Naive thymus-derived CD8-positive, alpha-beta T cell (primary cell): ENCODE data around the gene PEX12. TPM values are rescaled to one million over a fixed set of nuclear protein-coding genes. Genes with fewer than 3 reads are reported as not detected.
"Not testable (repeated sequence)": the region's sequence is repeated elsewhere in the genome, so short reads cannot be mapped to it uniquely, and the experiment has no call there.

Experiments
- ATAC-seq, 2 donors: fragments of 150-1000 bp; cut with Tn5 transposase in 1 of 2; sonication (Bioruptor Pico), chemical (Tn5 transposase) in 1 of 2; 1 replicate in 1 of 2; 2 replicates in 1 of 2; pipeline ENCODE4 v1.10.0; 2021; ENCODE audit warnings: mild to moderate bottlenecking in 2 of 2, moderate library complexity in 2 of 2
- POLR2A ChIA-PET: fragments of 350-600 bp; sonication (Branson Sonifier 250); formaldehyde crosslinking; loops from one replicate; lab custom pipeline; 2021; ENCODE audit warnings: antibody characterized with exemption; lab: Charles Lee
- DNase-seq, 10 donors: peaks; one replicate each; pipeline versions ENCODE4 v3.0.0 to v3.0.0-alpha.2; 2020 to 2022
- H3K27ac Mint-ChIP-seq, 10 donors: one replicate each; pipeline ENCODE4 v1.8.0; 2020 to 2022; ENCODE audit warnings: mild to moderate bottlenecking in 10 of 10, mixed read lengths in 10 of 10, moderate library complexity in 4 of 10, inconsistent platforms in 1 of 10
- H3K27me3 Mint-ChIP-seq, 5 donors: one replicate each; pipeline ENCODE4 v1.8.0; 2021 to 2022; ENCODE audit warnings: mixed read lengths in 5 of 5
- H3K36me3 Mint-ChIP-seq, 3 donors: one replicate each; pipeline ENCODE4 v1.8.0; 2020 to 2022; ENCODE audit warnings: mixed read lengths in 3 of 3, mild to moderate bottlenecking in 2 of 3, inconsistent platforms in 1 of 3
- H3K4me1 Mint-ChIP-seq, 4 donors: one replicate each; pipeline ENCODE4 v1.8.0; 2021 to 2022; ENCODE audit warnings: mixed read lengths in 4 of 4
- H3K4me3 Mint-ChIP-seq, 10 donors: one replicate each; pipeline ENCODE4 v1.8.0; 2020 to 2022; ENCODE audit warnings: mild to moderate bottlenecking in 10 of 10, mixed read lengths in 10 of 10, moderate library complexity in 6 of 10, inconsistent platforms in 1 of 10
- H3K9me3 Mint-ChIP-seq, 9 donors: one replicate each; pipeline ENCODE4 v1.8.0; 2020 to 2022; ENCODE audit warnings: mixed read lengths in 9 of 9, mild to moderate bottlenecking in 3 of 9, inconsistent platforms in 1 of 9, moderate library complexity in 1 of 9
- polyA plus RNA-seq, 3 donors: library from polyadenylated mRNA; unstranded; fragments of 300-500 nt; fragmentation: Illumina TruSeq; gene quantifications; one replicate each; pipeline ENCODE4 v1.2.3, GENCODE V29; 2021
- total RNA-seq, 8 experiments: library from RNA in 2 of 8; stranded (reverse) in 2 of 8; gene quantifications; one replicate each; pipeline ENCODE4 v1.2.3 and lab custom pipeline; 2021 to 2026

Gene PEX12
- total and polyA plus RNA-seq, 5 experiments from 2014 or later, result 1.7 to 6.8 (median 2.5) TPM

GRCh38 chr17:35569405-35569804 is 9.0 kb downstream of the PEX12 start:
- H3K27me3 Mint-ChIP-seq, result no peaks in the 10 kb centered on the region
- H3K36me3 Mint-ChIP-seq, result peaks cover 0 to 12% (median 0%) of the 10 kb centered on the region in 3 donors
- POLR2A ChIA-PET, result interaction anchor here (0.9 to 6.9 kb wide), 2 partner anchors 8 to 17 kb away, joined by 3 to 68 read pairs; partner anchors contain the start of gene PEX12
- H3K4me3 Mint-ChIP-seq, result peak overlapping the region; percentile 16 to 99 (median 70)
- peak overlapping the region in 7 of 10 donors; percentile 4 to 79 (median 61) for H3K27ac Mint-ChIP-seq
- peaks cover 19 to 39% (median 37%) of the 10 kb centered on the region in 4 donors for H3K4me1 Mint-ChIP-seq
- DNase-seq (no peak), ATAC-seq (no peak)
- H3K9me3 Mint-ChIP-seq, result no peaks in the 10 kb centered on the region

- peaks cover 0 to 5% (median 2%) of the 10 kb centered on the region in 5 donors for H3K27me3 Mint-ChIP-seq
Measured at GRCh38 chr17:35568561-35568960, 9.8 kb downstream of the PEX12 start.

GRCh38 chr17:35566968-35567367 is 11.4 kb downstream of the PEX12 start:
- Mint-ChIP-seq H3K27me3 (peaks cover 0 to 9% (median 2%) of the 10 kb centered on the region in 5 donors), H3K27ac (peak overlapping the region in 9 of 10 donors; percentile 40 to 97 (median 83)), H3K4me3 (peak overlapping the region; percentile 74 to 99 (median 90)), H3K36me3 (peaks cover 0 to under 1% (median 0%) of the 10 kb centered on the region in 3 donors), H3K4me1 (peaks cover 19 to 39% (median 36%) of the 10 kb centered on the region in 4 donors), H3K9me3 (no peaks in the 10 kb centered on the region)
- DNase-seq, result no peak
- POLR2A ChIA-PET, result interaction anchor here (0.6 to 6.9 kb wide), 5 partner anchors 11 to 377 kb away, joined by 3 to 68 read pairs (median 5); partner anchors contain the start of genes AP2B1 and PEX12
- ATAC-seq, result no peak

More at GRCh38 chr17:35568561-35568960, 9.8 kb downstream of the PEX12 start:
- ATAC-seq, result peak; percentile 25 to 29
- DNase-seq, result peak in 3 of 10 donors; percentile 15 to 21 (median 18)
- POLR2A ChIA-PET, result interaction anchor here (2.1 to 6.9 kb wide), 2 partner anchors 9 to 18 kb away, joined by 9 to 68 read pairs; partner anchors contain the start of genes AP2B1 and PEX12
- H3K9me3 Mint-ChIP-seq, result no peaks in the 10 kb centered on the region
- peaks cover 0 to 6% (median 0%) of the 10 kb centered on the region in 3 donors for H3K36me3 Mint-ChIP-seq
- peak overlapping the region; percentile 80 to 99 (median 97) for H3K27ac Mint-ChIP-seq
- peaks cover 19 to 39% (median 37%) of the 10 kb centered on the region in 4 donors for H3K4me1 Mint-ChIP-seq
- H3K4me3 Mint-ChIP-seq, result peak overlapping the region; percentile 82 to 99 (median 94)

- DNase-seq, H3K27me3 Mint-ChIP-seq, POLR2A ChIA-PET, H3K27ac Mint-ChIP-seq, H3K36me3 Mint-ChIP-seq, H3K4me3 Mint-ChIP-seq, H3K9me3 Mint-ChIP-seq, ATAC-seq: not testable (repeated sequence)
- peaks cover 5 to 14% (median 9%) of the 10 kb centered on the region in 4 donors for H3K4me1 Mint-ChIP-seq
Measured at GRCh38 chr17:35563181-35563580, 15.2 kb downstream of the PEX12 start.

GRCh38 chr17:35560703-35561102 is 17.7 kb downstream of the PEX12 start, which contains the start of gene SLFN14:
TSS of gene SLFN14 (minus strand) at chr17:35560819. CDS start at chr17:35558062, 2,757 bp downstream.
- H3K27me3 Mint-ChIP-seq, result peaks cover 2 to 9% (median 7%) of the 10 kb centered on the region in 5 donors
- DNase-seq (no peak), ATAC-seq (no peak)
- no peak within 1 kb of the TSS for H3K4me3 Mint-ChIP-seq
- no peaks in the 10 kb centered on the region for H3K4me1 Mint-ChIP-seq
- POLR2A ChIA-PET, result interaction anchor here (0.5 to 1.2 kb wide), 3 partner anchors 17 to 46 kb away, joined by 3 read pairs; partner anchors contain the start of gene PEX12
- H3K27ac Mint-ChIP-seq, result no peak within 1 kb of the TSS
- no peaks in the 10 kb centered on the region for H3K36me3 Mint-ChIP-seq
- no peaks in the 10 kb centered on the region for H3K9me3 Mint-ChIP-seq

- Mint-ChIP-seq H3K27ac (no peak overlapping the region), H3K36me3 (no peaks in the 10 kb centered on the region), H3K4me1 (no peaks in the 10 kb centered on the region), H3K27me3 (peaks cover 2 to 9% (median 7%) of the 10 kb centered on the region in 5 donors), H3K9me3 (no peaks in the 10 kb centered on the region), H3K4me3 (no peak overlapping the region)
- ATAC-seq (no peak), DNase-seq (no peak)
- POLR2A ChIA-PET, result interaction anchor here (1.2 kb wide), 1 partner anchor 18 kb away, joined by 3 read pairs; the partner anchor contains the start of gene PEX12
Measured at GRCh38 chr17:35559495-35560210, 18.7 kb downstream of the PEX12 start.

GRCh38 chr17:35557353-35557752 is 21.0 kb downstream of the PEX12 start:
- H3K4me3 Mint-ChIP-seq, result no peak overlapping the region
- peaks cover 0 to 2% (median 0%) of the 10 kb centered on the region in 3 donors for H3K36me3 Mint-ChIP-seq
- H3K27ac Mint-ChIP-seq, result no peak overlapping the region
- DNase-seq (no peak), ATAC-seq (no peak)
- no peaks in the 10 kb centered on the region for H3K9me3 Mint-ChIP-seq
- H3K27me3 Mint-ChIP-seq, result peaks cover 0 to 6% (median 3%) of the 10 kb centered on the region in 5 donors
- no peaks in the 10 kb centered on the region for H3K4me1 Mint-ChIP-seq
- POLR2A ChIA-PET, result no interaction called here

GRCh38 chr17:35555691-35556090 is 22.7 kb downstream of the PEX12 start:
- Mint-ChIP-seq H3K27ac (no peak overlapping the region), H3K4me3 (no peak overlapping the region), H3K36me3 (peaks cover 0 to 2% (median 0%) of the 10 kb centered on the region in 3 donors), H3K4me1 (no peaks in the 10 kb centered on the region), H3K9me3 (no peaks in the 10 kb centered on the region), H3K27me3 (peaks cover 0 to 6% (median 0%) of the 10 kb centered on the region in 5 donors)
- POLR2A ChIA-PET, result no interaction called here
- DNase-seq (no peak), ATAC-seq (no peak)

GRCh38 chr17:35554668-35555067 is 23.7 kb downstream of the PEX12 start:
- H3K4me3 Mint-ChIP-seq, result no peak overlapping the region
- peak overlapping the region in 2 of 10 donors; percentile 21 to 34 for H3K27ac Mint-ChIP-seq
- H3K4me1 Mint-ChIP-seq, result no peaks in the 10 kb centered on the region
- POLR2A ChIA-PET, result interaction anchor here (0.7 kb wide), 1 partner anchor 286 kb away, joined by 3 read pairs; no protein-coding TSS in a partner anchor
- no peak for ATAC-seq
- H3K9me3 Mint-ChIP-seq, result no peaks in the 10 kb centered on the region
- DNase-seq, result no peak
- H3K27me3 Mint-ChIP-seq, result peaks cover 0 to 6% (median 0%) of the 10 kb centered on the region in 5 donors
- H3K36me3 Mint-ChIP-seq, result peaks cover 0 to 2% (median 0%) of the 10 kb centered on the region in 3 donors

- H3K27ac Mint-ChIP-seq, result no peak overlapping the region
- peaks cover 0 to 2% (median 0%) of the 10 kb centered on the region in 3 donors for H3K36me3 Mint-ChIP-seq
- H3K4me3 Mint-ChIP-seq, result no peak overlapping the region
- H3K27me3 Mint-ChIP-seq, result no peaks in the 10 kb centered on the region
- no peaks in the 10 kb centered on the region for H3K9me3 Mint-ChIP-seq
- no peak for DNase-seq
- no peak for ATAC-seq
- H3K4me1 Mint-ChIP-seq, result no peaks in the 10 kb centered on the region
- POLR2A ChIA-PET, result interaction anchor here (0.6 to 1.0 kb wide), 3 partner anchors 17 to 356 kb away, joined by 3 to 6 read pairs (median 3); no protein-coding TSS in a partner anchor
Measured at GRCh38 chr17:35553310-35553709, 25.1 kb downstream of the PEX12 start.

GRCh38 chr17:35548978-35549377 is 29.4 kb downstream of the PEX12 start:
- DNase-seq (no peak), ATAC-seq (no peak)
- H3K27ac Mint-ChIP-seq, result no peak overlapping the region
- peaks cover 0 to 3% (median 0%) of the 10 kb centered on the region in 3 donors for H3K36me3 Mint-ChIP-seq
- H3K9me3 Mint-ChIP-seq, result no peaks in the 10 kb centered on the region
- H3K4me3 Mint-ChIP-seq, result no peak overlapping the region
- POLR2A ChIA-PET, result no interaction called here
- no peaks in the 10 kb centered on the region for H3K27me3 Mint-ChIP-seq
- peaks cover 0 to 14% (median 4%) of the 10 kb centered on the region in 4 donors for H3K4me1 Mint-ChIP-seq

- H3K27me3 Mint-ChIP-seq, result no peaks in the 10 kb centered on the region
- POLR2A ChIA-PET, result no interaction called here
- no peak overlapping the region for H3K4me3 Mint-ChIP-seq
- H3K27ac Mint-ChIP-seq, result no peak overlapping the region
- no peaks in the 10 kb centered on the region for H3K9me3 Mint-ChIP-seq
- no peak for ATAC-seq
- DNase-seq, result no peak
- peaks cover 2 to 17% (median 7%) of the 10 kb centered on the region in 4 donors for H3K4me1 Mint-ChIP-seq
- peaks cover 0 to 2% (median 0%) of the 10 kb centered on the region in 3 donors for H3K36me3 Mint-ChIP-seq
Measured at GRCh38 chr17:35548208-35548810, 30.1 kb downstream of the PEX12 start.
